ENCODE results near the gene CACNA1C.

The CACNA1C gene

DNA sequence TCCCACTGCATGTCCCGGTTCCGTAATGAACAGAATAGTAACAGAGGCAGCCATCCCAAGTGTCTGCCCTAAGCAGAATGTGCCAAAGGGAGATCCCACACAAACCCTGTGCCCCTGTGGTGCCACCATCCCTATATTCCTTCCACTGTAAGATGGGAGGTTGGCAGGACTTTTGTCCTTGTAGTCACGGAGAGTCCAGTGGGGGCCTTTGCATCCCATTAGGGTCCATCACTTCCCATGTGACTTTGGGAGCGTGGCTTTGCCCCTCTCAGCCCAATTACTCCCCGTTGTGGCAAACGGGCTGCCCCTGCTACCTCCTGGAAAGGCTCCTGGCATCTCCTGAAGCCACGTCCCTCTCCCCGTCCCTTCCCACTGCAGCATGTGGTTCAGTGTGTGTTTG lies 552.5 kb downstream of the CACNA1C start:
- no peak for DNase-seq (ENCODE audit: low read depth)

- DNase-seq (ENCODE audit: low read depth) = no peak
These were observed 553.6 kb downstream of the CACNA1C start for GRCh38 chr12:2606186-2606910.

DNA sequence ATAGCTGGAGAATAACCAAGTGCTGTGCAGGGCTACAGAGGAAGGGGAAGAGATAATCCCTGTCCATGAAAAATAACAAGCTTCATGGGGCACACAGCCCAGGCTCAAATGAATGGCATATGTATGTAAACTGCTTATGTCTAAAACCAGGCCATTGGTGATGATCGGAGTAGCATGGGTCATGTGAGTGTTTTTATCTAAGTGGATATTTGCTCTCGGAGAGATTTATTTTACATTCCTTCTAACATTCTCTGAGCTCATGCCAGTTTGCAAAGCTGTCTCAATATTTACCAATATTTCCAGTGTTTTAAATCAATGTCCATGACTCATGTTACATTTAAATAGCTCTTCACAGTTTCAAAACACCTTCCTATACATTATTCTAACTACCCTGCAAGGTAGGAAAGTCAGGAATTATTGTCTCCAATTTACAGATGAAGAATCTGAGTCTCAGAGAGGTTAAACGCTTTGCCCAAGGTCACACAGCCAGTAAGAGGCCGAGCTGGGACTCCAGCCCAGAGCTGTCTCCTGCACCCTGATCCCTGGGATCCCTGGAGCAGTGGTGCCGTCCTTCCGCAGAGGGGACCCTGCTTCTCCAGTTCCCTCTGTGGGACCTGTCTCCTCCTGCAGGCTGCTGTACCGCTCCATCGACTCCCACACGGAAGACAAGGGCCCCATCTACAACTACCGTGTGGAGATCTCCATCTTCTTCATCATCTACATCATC lies 555.3 kb downstream of the CACNA1C start:
- no peak for DNase-seq (ENCODE audit: low read depth)

DNA sequence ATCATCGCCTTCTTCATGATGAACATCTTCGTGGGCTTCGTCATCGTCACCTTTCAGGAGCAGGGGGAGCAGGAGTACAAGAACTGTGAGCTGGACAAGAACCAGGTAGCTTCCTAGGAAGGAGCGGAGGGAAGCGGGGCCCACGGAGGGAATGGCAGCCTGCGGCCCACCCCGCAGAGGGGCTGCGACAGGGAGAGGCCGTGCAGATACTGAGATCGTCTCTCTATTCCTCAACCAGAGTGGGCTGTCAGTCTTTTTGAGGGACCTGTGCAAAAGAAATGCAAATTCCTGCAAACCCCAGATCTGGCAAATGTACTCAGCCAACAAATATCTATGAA lies 555.8 kb downstream of the CACNA1C start:
- no peak for DNase-seq (ENCODE audit: low read depth)

DNA sequence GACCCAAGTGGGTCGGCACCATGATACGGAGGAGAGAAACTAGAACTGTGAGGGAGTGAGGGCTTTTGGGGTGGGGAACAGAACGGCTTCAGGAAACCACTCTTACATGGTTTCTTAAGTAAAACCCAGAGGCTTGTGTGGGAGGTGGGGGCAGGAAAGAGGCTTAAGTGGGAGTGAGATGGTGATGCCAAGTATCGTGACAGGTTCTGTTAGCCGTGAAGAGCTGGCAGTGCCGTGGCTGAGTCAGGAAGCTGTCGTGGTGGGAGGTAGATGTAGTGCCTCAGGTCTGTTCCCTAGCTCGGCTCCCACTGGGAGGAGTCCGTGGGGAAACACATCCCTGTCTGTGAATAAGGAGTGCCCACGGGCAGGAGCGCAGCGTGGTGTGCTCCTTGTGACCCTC lies 556.2 kb downstream of the CACNA1C start:
- no peak for DNase-seq (ENCODE audit: low read depth)

GRCh38 chr12:2610358-2610757 lies 557.6 kb downstream of the CACNA1C start:
- DNase-seq (ENCODE audit: low read depth) = no peak

GRCh38 chr12:2613326-2614073 lies 560.7 kb downstream of the CACNA1C start:
- peak; percentile 48 for DNase-seq (ENCODE audit: low read depth)

DNA sequence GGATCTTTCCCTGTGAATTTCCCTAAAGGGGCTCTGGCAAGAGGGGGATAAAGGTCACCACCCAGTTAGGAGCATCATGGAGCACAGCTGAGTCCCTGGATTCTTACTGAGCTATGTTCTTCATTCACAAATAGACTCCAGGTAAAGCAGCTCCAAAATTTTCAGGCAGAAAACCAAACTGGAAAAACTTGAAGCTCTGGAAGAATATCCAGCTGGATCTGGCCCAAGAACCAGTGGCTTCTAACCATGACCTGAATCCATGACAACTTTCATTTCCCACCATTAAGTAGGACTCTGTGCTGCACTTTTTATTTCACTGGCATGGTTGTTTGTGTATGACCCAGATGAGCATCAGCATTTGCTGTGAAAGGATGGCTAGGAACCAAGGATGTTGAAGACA lies 561.6 kb downstream of the CACNA1C start:
- DNase-seq (ENCODE audit: low read depth) = no peak

DNA sequence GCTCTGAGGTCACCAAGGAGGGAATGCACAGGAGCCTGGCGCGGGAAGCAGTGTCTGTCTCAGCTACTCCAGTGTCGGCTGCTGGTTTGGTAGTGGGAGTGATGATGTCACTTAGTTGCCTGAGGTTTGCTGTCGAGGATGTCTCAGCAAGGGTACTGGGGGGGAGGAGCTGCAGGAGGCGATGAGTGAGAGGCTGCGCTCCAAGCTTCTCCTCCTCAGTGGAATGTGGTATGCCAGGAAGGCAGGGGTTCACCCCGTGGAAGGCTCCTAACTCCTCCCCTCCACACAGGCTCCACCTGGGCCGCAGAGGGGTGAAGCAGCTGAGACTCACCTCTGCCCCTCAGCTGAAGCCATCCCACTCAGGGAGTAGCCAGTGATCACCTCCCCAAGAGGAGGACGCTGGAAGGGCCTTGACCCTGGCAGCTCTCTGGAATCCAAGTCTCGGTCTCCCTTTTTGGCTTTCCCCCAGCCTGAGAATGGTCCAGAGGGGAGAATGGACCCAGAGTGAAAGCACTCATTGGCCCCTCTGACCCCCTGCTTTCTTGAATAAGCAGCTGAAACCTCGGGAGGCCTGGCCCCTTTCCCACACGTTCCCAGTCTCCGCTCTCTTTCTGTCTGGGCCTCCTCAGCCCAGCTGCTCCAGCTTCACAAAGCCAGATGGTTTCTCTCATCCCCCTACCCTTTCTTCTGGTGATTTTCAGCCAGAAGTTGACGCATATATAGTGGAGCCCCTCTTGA lies 563.0 kb downstream of the CACNA1C start:
- DNase-seq (ENCODE audit: low read depth) = no peak

- peak; percentile 86 for DNase-seq (ENCODE audit: low read depth)
These were observed 564.0 kb downstream of the CACNA1C start for GRCh38 chr12:2616763-2617162.

- no peak for DNase-seq (ENCODE audit: low read depth)
These were observed 564.6 kb downstream of the CACNA1C start for GRCh38 chr12:2617365-2617764.

GRCh38 chr12:2618291-2618995 lies 565.7 kb downstream of the CACNA1C start:
- DNase-seq (ENCODE audit: low read depth) = no peak

DNA sequence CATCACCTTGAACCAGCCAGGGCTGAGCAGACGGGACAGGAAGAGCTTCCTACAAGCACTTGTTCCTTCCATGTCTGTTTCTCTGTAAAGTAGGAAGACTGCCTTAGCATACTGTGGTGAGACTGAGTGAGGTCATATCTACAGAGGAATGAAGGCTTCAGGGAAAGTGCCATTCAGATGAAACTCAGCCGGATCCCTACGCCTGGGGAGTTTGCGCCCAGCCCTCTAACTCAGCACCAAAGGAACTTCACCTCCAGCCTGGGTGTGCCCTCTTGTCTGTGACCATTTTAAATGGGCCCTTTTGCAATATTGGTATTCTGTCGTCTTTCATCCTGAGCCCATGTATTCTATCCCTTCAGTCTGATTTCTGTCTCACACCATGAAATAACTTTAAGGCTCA lies 566.3 kb downstream of the CACNA1C start:
- DNase-seq (ENCODE audit: low read depth) = no peak

- DNase-seq (ENCODE audit: low read depth) = no peak
These were observed 569.7 kb downstream of the CACNA1C start for GRCh38 chr12:2622460-2622859.

GRCh38 chr12:2623472-2623871 lies 570.7 kb downstream of the CACNA1C start:
- DNase-seq (ENCODE audit: low read depth) = no peak

GRCh38 chr12:2624543-2625288 lies 571.9 kb downstream of the CACNA1C start:
- no peak for DNase-seq (ENCODE audit: low read depth)

GRCh38 chr12:2625289-2625612 lies 572.5 kb downstream of the CACNA1C start:
- no peak for DNase-seq (ENCODE audit: low read depth)

GRCh38 chr12:2627076-2627834 lies 574.5 kb downstream of the CACNA1C start:
- DNase-seq (ENCODE audit: low read depth) = no peak

DNA sequence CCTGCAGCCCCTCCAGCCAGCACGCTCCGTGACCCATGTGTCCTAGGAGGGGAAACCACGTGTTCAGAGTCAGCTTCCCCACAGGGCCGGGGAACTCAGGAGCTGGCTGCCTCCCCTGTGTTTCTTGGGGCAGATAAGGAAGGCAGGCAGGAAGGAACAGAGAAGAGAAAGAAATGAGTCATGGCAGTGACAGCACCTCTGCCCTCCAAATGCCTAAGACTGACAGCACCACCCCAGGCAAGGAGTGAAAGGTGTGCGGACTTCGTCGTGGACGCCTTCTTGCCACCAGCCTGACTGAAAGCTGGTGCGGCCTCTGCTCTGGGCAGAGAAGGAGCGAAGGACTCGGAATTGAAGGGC lies 575.0 kb downstream of the CACNA1C start:
- no peak for DNase-seq (ENCODE audit: low read depth)

- DNase-seq (ENCODE audit: low read depth) = no peak
These were observed 575.6 kb downstream of the CACNA1C start for GRCh38 chr12:2628401-2628800.

GRCh38 chr12:2629051-2629450 lies 576.3 kb downstream of the CACNA1C start:
- DNase-seq (ENCODE audit: low read depth) = no peak
